OCI-LY1 (cell line): ENCODE results near the gene TRABD2A.
"Not testable (repeated sequence)": the region's sequence is repeated elsewhere in the genome, so short reads cannot be mapped to it uniquely, and the experiment has no call there.

Source experiments
- H2AFZ ChIP-seq: fragments of 200-600 bp; sonication (generic), shearing (Covaris generic); 2 replicates; pipeline ENCODE4 v1.6.0; 2014; ENCODE audit warnings: antibody characterized with exemption, mild to moderate bottlenecking, low read length
- H3F3A ChIP-seq: fragments of 200-600 bp; sonication (generic), shearing (Covaris generic); 2 replicates; pipeline ENCODE4 v1.6.0; 2014; ENCODE audit warnings: mild to moderate bottlenecking, antibody characterized with exemption, low read length, moderate library complexity; ENCODE audit not compliant: insufficient read depth
- H3K27ac ChIP-seq: fragments of 200-600 bp; sonication (generic); 2 replicates; pipeline ENCODE4 v1.5.1; 2014; ENCODE audit warnings: low read length, mixed run types, mild to moderate bottlenecking, low read depth; ENCODE audit not compliant: poor library complexity, severe bottlenecking
- H3K27me3 ChIP-seq: fragments of 200-600 bp; sonication (generic); 2 replicates; pipeline ENCODE4 v1.6.0; 2014; ENCODE audit warnings: antibody characterized with exemption, mild to moderate bottlenecking, low read length, moderate library complexity; ENCODE audit not compliant: insufficient read depth
- H3K36me3 ChIP-seq: fragments of 200-600 bp; sonication (generic); 2 replicates; pipeline ENCODE4 v1.6.1; 2014; ENCODE audit warnings: mild to moderate bottlenecking, antibody characterized with exemption, low read length, moderate library complexity, mixed read lengths; ENCODE audit not compliant: insufficient read depth
- H3K4me1 ChIP-seq: fragments of 200-600 bp; sonication (generic); 2 replicates; pipeline ENCODE4 v1.5.1; 2014; ENCODE audit warnings: mild to moderate bottlenecking, low read length, moderate library complexity; ENCODE audit not compliant: insufficient read depth, severe bottlenecking
- H3K4me2 ChIP-seq: fragments of 200-600 bp; sonication (generic), shearing (Covaris generic); 2 replicates; pipeline ENCODE4 v1.6.1; 2014; ENCODE audit warnings: low read length
- H3K4me3 ChIP-seq: fragments of 200-600 bp; sonication (generic); 2 replicates; pipeline ENCODE4 v1.5.1; 2014; ENCODE audit warnings: low read length, low read depth, mild to moderate bottlenecking, mixed read lengths; ENCODE audit not compliant: poor library complexity, severe bottlenecking
- H3K79me2 ChIP-seq: fragments of 200-600 bp; shearing (Covaris generic); 2 replicates; pipeline ENCODE4 v1.6.1; 2016; ENCODE audit warnings: mixed run types, low read length, mixed read lengths; ENCODE audit not compliant: insufficient read depth
- H3K9ac ChIP-seq: fragments of 200-600 bp; sonication (generic), shearing (Covaris generic); 2 replicates; pipeline ENCODE4 v1.6.1; 2014; ENCODE audit warnings: mild to moderate bottlenecking, low read length, mixed read lengths
- H3K9me2 ChIP-seq: fragments of 200-600 bp; sonication (generic), shearing (Covaris generic); 2 replicates; pipeline ENCODE4 v1.6.1; 2014; ENCODE audit warnings: low read depth, mild to moderate bottlenecking, low read length, mixed read lengths
- H3K9me3 ChIP-seq: fragments of 200-600 bp; shearing (Covaris generic); 2 replicates; pipeline ENCODE4 v1.6.1; 2014; ENCODE audit warnings: low read length, mixed read lengths
- H4K20me1 ChIP-seq: fragments of 200-600 bp; sonication (generic), shearing (Covaris generic); 2 replicates; pipeline ENCODE4 v1.6.0; 2016; ENCODE audit warnings: mild to moderate bottlenecking, low read length; ENCODE audit not compliant: insufficient read depth
- EZH2 ChIP-seq: fragments of 200-600 bp; sonication (generic), shearing (Covaris generic); IDR thresholded peaks from 2 replicates; pipeline ENCODE4 v1.8.0; 2017; ENCODE audit warnings: borderline replicate concordance, mixed run types, mild to moderate bottlenecking, antibody characterized with exemption, low read length, moderate library complexity, mixed read lengths
- TF ChIP-seq, protein P1 (sequence below): fragments of 200-600 bp; sonication (generic), shearing (Covaris generic); IDR thresholded peaks from 2 replicates; pipeline ENCODE4 v1.5.1; 2017; ENCODE audit warnings: mild to moderate bottlenecking, antibody characterized with exemption, low read length, moderate library complexity, mixed read lengths

Gene TRABD2A

GRCh38 chr2:84779781-84780180, 101.1 kb downstream of the TRABD2A start:
- Histone ChIP-seq H3K9ac (no peak overlapping the region), H3K36me3 (no peaks in the 10 kb centered on the region), H4K20me1 (no peaks in the 10 kb centered on the region), H3K4me2 (no peak overlapping the region), H3K9me2 (no peaks in the 10 kb centered on the region; the same call in 1 of the 2 replicates), H2AFZ (no peak overlapping the region), H3K27ac (no peak overlapping the region), H3K27me3 (no peaks in the 10 kb centered on the region), H3K9me3 (no peaks in the 10 kb centered on the region), H3K4me1 (no peaks in the 10 kb centered on the region), H3K79me2 (no peaks in the 10 kb centered on the region), H3F3A (no peaks in the 10 kb centered on the region), H3K4me3 (no peak overlapping the region)
- TF ChIP-seq EZH2 = no peak
- TF ChIP-seq, protein P1, sequence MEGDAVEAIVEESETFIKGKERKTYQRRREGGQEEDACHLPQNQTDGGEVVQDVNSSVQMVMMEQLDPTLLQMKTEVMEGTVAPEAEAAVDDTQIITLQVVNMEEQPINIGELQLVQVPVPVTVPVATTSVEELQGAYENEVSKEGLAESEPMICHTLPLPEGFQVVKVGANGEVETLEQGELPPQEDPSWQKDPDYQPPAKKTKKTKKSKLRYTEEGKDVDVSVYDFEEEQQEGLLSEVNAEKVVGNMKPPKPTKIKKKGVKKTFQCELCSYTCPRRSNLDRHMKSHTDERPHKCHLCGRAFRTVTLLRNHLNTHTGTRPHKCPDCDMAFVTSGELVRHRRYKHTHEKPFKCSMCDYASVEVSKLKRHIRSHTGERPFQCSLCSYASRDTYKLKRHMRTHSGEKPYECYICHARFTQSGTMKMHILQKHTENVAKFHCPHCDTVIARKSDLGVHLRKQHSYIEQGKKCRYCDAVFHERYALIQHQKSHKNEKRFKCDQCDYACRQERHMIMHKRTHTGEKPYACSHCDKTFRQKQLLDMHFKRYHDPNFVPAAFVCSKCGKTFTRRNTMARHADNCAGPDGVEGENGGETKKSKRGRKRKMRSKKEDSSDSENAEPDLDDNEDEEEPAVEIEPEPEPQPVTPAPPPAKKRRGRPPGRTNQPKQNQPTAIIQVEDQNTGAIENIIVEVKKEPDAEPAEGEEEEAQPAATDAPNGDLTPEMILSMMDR = no peak

DNA sequence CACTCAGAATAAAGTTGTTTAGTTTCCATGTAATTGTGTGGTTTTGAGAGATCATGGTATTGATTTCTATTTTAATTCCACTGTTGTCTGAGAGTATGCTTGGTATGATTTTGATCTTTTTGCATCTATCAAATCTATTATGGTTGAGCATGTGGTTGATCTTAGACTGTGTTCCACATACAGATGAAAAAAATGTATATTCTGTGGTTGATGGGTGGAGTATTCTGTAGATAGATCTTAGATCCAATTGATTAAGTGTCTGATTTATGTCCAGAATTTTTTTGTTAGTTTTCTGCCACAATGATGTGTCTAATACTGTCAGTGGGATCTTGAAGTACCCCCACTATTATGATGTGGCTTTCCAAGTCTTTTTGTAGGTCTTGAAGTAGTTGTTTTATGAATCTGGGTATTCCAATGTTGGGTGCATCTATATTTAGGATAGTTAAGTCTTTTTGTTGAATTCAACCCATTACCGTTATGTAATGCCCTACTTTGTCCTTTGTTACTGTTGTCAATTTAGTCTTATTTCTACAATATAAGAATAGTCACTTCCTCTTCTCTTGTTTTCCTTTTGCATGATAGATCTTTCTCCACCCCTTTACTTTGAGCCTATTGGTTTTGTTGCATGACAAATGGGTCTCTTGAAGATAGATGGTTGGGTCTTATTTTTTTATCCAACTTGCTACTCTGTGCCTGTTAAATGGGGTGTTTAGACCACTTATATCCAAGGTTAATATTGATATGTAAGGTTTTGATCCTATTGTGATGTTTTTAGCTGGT, 101.8 kb downstream of the TRABD2A start:
- Histone ChIP-seq H3K27me3 (no peaks in the 10 kb centered on the region), H3K4me3 (no peak overlapping the region), H3K36me3 (no peaks in the 10 kb centered on the region), H3K4me2 (no peak overlapping the region), H3K9me3 (no peaks in the 10 kb centered on the region), H3K9me2 (no peaks in the 10 kb centered on the region; the same call in 1 of the 2 replicates), H3F3A (no peaks in the 10 kb centered on the region), H3K79me2 (no peaks in the 10 kb centered on the region), H3K9ac (no peak overlapping the region), H3K4me1 (no peaks in the 10 kb centered on the region), H2AFZ (no peak overlapping the region), H3K27ac (no peak overlapping the region), H4K20me1 (no peaks in the 10 kb centered on the region)
- TF ChIP-seq EZH2 = no peak
- TF ChIP-seq, protein P1 = no peak

GRCh38 chr2:84776011-84776410, 104.9 kb downstream of the TRABD2A start:
- no peaks in the 10 kb centered on the region for H3K9me2 ChIP-seq
- H3K4me2 ChIP-seq = no peak overlapping the region
- H3K4me3 ChIP-seq = no peak overlapping the region
- no peaks in the 10 kb centered on the region for H3K4me1 ChIP-seq
- TF ChIP-seq, protein P1 = no peak
- no peak for TF ChIP-seq EZH2
- H4K20me1 ChIP-seq = no peaks in the 10 kb centered on the region
- H3K79me2 ChIP-seq = no peaks in the 10 kb centered on the region
- H3K36me3 ChIP-seq = no peaks in the 10 kb centered on the region
- no peaks in the 10 kb centered on the region for H3F3A ChIP-seq
- no peak overlapping the region for H3K9ac ChIP-seq
- H3K9me3 ChIP-seq = no peaks in the 10 kb centered on the region
- H2AFZ ChIP-seq = no peak overlapping the region
- no peaks in the 10 kb centered on the region for H3K27me3 ChIP-seq
- H3K27ac ChIP-seq = no peak overlapping the region

GRCh38 chr2:84773562-84773961, 107.3 kb downstream of the TRABD2A start:
- not testable (repeated sequence) for H3K4me3 ChIP-seq, H3K4me1 ChIP-seq, H3K27me3 ChIP-seq, H3K9me3 ChIP-seq, H4K20me1 ChIP-seq, H3F3A ChIP-seq, H3K36me3 ChIP-seq, H3K27ac ChIP-seq, H2AFZ ChIP-seq, H3K79me2 ChIP-seq, H3K9ac ChIP-seq, H3K4me2 ChIP-seq, H3K9me2 ChIP-seq
